CD4-positive, alpha-beta T cell treated with Interferon gamma for 1 hour (primary cell): Measurements from ENCODE around the gene CNTN5.

ENCODE experiments used
- DNase-seq: peaks from one replicate; pipeline ENCODE4 v3.0.0-alpha.2; 2020

CNTN5 gene

GRCh38 chr11:99645934-99646333, 625.2 kb downstream of the CNTN5 start:
- no peak for DNase-seq

DNA sequence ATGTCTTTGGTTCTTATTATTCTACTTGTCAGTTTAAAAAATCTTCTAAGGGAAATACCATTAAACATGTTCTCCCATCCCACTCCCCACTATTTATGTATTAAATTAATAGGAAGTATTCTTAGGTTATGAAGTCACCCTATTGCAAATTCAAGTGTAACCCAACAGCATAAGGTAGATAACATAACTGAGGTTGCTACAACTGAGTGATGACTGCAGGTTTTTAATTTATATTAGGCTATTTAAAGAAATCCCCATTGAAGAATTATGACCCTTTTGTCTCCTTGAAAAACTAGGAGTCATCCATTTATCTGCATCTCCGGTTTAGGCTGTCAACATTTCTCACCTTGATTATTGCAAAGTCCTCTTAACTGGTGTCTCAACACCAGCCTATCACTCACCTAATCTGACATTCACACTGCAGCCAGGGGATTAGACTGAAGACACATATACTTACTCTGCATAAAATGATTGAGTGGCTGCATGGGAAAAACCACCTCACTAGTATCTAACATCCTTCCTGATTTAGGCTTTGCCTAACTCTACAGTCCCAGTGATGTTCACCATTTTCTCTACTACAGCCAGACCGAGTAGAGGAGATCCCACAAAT, 649.4 kb downstream of the CNTN5 start:
- no peak for DNase-seq

- DNase-seq, result no peak
These were observed 651.2 kb downstream of the CNTN5 start for GRCh38 chr11:99671808-99672409.

DNA sequence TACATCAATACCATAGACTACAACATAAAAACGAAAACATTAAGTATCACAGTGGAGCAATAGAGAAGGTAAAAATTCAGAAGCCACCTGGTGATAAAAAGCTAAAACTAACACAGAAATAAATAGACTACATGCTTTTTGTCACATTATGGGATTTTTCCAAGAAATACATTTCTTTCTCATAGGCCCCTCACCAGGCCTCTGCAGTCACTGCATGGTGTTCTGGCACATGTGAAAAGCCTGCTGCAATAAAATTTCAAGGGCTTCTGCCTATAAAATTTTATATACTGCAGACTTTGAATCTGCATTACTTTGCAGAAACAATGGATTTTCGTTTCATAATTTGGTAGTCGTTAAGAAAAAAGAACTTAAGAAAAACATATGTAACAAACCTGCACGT, 655.5 kb downstream of the CNTN5 start:
- DNase-seq, result no peak

- DNase-seq, result no peak
These were observed 661.4 kb downstream of the CNTN5 start for GRCh38 chr11:99682171-99682570.

GRCh38 chr11:99682646-99683045, 661.9 kb downstream of the CNTN5 start:
- DNase-seq, result no peak

DNA sequence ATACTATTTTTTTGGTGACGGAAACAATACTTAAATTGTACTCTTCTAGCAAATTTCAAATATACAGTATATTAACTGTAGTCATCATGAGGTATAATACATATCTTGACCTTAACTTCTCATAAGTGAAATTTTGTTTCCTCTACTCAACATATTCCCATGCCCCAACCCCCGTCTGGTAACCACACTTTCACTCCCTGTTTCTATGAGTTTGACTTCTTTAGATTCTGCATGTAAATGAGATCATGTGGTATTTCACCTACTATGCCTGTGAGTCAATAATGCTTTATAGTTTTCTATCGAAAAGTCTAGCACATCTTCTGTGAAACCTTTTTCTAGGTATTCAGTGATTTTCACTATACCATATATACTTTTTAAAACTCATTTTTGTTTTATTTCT, 663.2 kb downstream of the CNTN5 start:
- DNase-seq, result no peak

DNA sequence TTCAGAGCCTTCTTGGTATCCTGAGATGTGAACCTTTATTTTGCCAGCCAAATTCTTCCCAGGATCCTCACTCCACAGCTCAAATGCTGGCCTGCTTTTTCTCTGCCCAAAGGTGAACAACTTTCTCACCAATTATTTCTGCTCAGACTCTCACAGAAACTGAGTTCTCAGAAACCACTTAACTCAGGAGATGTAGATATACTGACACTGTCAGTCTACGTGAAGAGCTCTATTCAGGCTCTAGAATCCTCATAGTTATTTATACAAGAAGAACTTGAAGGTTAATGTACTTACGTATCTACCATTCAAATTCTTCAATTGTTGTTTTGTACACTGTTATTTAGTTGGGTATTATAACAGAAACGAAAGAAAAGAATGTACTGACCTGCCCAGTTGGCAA, 666.1 kb downstream of the CNTN5 start:
- DNase-seq, result no peak

DNA sequence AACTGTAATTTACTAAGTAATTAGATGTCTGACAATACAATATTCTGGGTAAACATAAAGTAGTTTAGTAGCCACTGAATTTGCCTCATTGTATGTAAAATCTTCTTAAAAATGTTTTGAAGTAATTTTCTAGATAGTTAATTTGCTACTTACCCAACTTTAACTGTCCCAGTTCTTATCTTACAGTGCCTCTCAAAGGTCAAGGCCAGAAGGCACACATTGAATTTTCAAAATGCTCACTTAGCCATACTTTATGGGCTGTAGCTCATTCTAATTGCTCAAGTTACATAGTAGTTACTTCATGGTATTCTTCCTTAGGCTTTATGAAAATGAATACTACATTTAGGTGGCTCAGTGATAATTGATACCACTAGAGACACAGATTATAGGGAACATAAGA, 666.6 kb downstream of the CNTN5 start:
- DNase-seq, result no peak

DNA sequence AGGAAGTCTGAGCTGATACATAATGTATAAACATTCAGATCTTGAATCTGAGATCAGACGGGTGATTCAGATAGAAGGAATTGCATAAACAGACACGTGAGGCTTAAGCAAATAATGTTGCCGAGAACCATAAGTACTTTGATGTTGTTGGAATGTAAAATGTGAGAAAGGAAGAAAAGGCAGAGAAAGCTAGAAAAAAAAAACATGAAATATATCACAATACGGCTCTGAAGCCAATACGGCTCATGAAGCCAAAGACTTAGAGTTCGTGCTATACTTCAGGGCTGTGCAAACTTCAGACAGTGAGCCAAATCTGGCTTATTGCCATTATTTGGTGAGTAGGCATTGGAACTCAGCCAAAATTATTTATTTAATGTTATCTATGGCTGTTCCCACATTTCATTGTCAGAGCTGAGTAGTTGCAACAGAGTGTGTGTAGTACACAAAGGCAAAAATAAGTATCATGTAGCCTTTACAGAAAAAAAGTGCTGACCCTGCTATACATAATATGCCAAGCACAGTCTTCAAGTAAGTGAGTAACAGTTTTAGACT, 673.3 kb downstream of the CNTN5 start:
- DNase-seq, result no peak

DNA sequence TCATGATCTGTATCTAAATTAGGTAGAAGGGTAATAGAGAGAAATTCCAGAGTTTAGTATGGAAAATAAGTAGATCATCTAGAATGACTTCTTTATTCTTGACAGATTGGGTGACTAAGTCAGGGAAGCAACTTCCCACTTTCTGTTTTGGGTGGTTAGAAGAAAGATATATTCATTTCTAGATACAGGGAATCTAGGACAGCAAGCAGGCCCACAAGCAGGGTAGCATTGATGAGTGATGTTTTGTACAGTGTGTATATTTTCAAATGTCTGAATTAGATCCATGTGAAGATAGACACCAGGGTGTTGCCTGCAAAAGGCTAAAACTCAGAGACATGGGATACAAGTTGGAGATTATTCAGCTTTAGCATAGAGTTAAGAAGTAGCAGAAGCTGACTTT, 674.4 kb downstream of the CNTN5 start:
- no peak for DNase-seq

DNA sequence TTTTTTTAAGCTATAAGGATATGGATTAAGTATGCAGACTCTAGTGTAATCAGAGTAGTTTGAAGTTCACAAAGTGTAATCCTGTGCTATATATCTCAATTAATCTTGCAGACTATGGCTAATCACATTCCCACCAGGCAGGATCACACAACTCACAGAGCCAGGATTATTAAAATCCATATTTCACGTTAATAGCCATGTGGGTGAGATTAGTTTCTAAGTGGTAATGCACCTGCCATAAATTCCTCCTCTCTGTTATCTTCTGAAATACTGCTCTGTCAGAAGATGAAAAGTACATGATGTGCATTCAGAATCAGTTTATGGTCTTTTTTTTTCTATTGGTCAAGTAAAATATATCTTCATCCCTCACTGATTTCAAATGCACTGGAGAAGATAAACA, 686.1 kb downstream of the CNTN5 start:
- DNase-seq, result no peak

DNA sequence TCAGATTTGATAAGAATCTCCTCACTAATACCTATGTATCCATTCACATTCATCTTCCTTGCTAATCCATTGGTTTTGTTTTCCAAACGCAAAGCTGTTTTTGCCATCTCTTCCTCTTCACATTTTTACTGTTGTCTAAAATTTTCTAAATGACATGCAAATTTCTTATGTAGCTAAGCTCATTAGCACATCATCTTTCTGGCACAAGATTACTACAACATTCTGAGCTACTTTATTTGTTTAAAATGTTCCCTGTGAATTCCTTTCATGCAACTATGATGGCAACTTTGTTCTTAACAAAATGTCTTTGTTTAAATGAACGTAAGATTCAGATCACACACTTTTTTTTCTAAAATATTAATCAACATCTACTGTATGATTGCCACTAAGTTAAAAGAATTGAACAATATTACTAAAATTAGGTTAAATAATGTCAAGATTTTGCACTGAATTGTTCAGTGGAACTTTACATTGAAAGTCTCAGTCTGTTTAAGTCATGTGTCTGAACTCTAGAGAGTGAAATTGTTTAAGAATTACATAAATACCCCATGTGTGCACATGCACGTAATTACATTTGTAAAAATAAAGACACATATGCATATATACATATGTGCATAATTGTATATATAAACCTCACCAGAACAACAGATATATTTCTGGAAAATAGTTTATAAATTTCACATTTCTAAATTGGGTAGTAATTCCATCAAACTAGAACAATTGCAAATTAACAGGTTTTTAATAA, 688.4 kb downstream of the CNTN5 start:
- no peak for DNase-seq

DNA sequence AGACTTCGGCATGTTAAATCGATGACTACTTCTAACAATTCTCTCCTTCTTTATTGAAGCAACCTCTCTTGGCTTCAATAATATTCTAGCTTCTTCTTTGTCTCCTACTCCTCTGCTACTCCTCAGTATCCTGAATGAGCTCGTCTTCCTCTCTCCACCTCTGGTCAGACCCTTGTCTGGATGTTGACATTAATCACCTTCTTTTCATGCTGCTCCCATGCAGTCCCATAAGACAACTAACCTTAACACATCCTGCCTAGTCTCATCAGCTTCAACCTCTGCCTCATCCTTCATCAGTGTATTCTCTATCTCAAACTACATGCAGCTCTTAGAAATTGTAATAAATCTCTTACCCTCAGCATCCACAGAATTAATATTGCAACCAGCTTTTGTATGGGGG, 695.6 kb downstream of the CNTN5 start:
- no peak for DNase-seq

GRCh38 chr11:99718291-99718690, 697.5 kb downstream of the CNTN5 start:
- DNase-seq, result no peak

- DNase-seq, result no peak
These were observed 718.8 kb downstream of the CNTN5 start for GRCh38 chr11:99739464-99740089.

DNA sequence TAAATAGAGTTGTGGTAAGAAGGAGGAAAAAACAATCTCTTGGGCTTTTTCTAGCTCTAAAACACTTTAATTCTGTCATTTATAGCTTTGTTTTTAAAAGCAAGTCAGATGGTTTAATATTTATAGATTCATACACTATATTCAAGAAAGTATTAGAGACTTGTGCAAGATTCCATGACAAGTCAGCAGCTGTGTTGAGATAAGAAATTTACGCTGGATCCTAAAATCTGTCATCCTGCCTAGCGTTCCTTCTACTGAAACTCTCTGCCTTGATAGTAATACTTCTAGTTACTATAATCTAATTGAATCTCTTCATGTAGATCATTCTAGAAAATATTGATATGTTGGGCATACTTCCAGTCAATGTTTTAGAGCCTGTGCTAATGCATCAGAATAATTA, 721.8 kb downstream of the CNTN5 start:
- DNase-seq, result no peak

- no peak for DNase-seq
These were observed 739.0 kb downstream of the CNTN5 start for GRCh38 chr11:99759787-99760186.

DNA sequence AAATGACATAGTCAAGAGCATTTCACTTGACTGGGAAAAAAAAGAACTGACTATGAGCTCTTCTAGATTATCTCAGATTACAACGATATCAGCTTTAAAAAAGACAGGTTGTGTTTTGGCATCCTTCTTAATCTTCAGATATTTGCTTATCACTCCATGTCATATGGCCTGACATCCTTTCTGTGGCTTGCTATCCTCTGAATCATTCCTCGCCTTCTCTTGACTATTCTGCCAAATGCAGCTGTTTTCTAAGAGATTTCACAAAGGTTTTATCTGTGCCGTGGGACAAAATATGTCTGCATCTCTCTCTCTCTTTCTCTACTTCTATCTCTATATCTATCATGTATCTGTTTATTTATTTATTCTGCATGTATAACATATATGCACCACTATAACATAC, 746.1 kb downstream of the CNTN5 start:
- DNase-seq, result no peak

DNA sequence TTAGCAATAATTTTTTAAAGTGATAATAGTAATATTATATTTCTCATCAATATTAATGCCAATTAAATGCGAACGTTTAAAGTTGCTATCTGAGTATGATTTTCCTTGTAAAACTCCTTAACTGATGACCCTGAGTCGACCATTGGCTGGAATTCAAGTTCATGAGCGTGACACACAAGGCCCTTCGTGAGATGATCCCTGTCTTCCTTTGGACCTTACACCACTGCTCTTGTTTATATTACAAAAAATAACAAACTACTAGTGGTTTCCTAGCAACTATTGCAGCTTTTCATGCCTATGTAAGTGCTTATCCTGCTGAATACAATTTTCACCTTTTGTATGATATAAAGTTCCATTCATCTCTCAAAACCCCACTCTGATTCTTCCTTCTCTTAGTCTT, 752.9 kb downstream of the CNTN5 start:
- no peak for DNase-seq

DNA sequence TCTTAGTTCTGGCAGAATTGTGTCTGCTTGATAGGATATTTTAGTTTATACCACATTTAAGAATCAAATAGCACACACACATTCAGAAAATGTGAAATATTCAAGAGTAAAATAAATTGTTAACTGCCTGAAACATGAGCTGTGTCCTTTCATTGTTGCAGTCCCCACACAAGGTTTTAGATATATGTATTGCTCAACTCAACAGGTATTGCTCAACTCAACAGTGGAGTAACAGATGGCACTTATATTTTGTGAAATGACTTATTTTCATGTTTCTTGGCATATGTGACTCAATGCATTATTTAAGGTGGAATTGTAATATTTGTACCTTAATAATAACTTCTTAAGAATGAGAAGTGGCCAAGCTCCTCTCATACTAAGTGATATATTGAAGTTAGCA, 760.3 kb downstream of the CNTN5 start:
- DNase-seq, result no peak

DNA sequence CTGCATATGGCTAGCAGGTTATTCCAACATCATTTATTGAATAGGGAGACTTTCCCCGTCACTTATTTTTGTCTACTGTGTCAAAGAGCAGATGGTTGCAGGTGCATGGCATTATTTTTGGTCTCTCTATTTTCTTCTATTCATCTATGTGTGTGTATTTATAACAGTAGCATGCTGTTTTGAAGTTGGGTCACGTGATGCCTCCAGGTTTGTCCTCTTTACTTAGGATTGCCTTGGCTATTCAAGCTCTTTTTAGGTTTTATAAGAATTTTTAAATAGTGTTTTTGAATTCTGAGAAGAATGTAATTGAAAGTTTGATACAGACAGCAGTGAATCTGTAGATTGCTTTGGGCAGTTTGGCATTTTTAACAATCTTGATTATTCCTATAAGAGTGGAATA, 770.6 kb downstream of the CNTN5 start:
- no peak for DNase-seq

DNA sequence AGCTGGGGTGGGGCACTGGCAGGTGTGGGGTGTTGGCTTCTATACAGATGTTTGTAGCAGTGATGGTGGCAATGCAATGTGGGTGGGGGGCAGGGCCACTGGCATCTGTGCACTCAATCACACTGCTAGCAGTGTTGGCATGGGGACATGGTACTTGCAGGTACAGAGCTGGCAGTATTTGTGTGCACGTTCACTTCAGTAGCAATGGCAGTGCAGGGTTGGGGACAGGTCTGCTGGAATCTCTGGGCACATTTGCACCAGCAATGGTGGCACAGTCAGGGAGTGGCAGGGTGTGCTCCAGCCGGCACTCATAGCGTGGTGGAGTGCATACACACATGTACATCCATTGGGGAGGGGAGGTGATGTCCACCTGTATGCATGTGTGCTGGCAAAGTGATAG, 775.2 kb downstream of the CNTN5 start:
- no peak for DNase-seq

DNA sequence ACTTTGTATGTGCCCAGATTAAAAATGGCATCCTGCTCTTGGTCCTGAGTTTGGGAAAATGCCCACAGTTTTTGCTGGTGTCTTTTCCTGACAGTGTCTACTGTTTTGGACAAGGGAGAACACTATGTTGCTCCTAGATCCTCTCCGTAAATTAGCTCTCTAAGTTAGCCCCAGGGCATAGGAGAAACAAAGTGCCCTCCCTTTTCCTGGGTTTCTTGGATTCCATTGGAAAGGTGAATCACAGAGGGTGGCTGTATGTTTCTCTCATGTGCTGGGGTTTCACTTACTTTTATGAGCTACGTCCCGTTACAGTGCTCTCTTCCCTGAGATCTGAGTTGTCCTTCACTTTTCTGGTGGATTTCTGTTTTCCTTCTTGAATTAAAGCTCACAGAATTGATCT, 782.8 kb downstream of the CNTN5 start:
- no peak for DNase-seq
